Stimulated activated naive B cell treated with anti-CD40 and anti-IgM and Interleukin-4, amounts not matched to agents 10 μg/mL and 1 μg/mL and 100 μg/mL, for 72 hours (primary cell): ENCODE results near the gene CHN2.

Experiments used
- ATAC-seq, 2 donors: fragments of 150-1000 bp; cut with Tn5 transposase; replicated peaks; 2 replicates each; pipeline ENCODE4 v1.10.0; 2021; ENCODE audit warnings: moderate library complexity in 1 of 2
- DNase-seq: peaks from one replicate; pipeline ENCODE4 v3.0.0; 2021
- H3K27ac Mint-ChIP-seq: one replicate; pipeline ENCODE4 v1.8.0; 2022; ENCODE audit warnings: mild to moderate bottlenecking, mixed read lengths
- H3K27me3 Mint-ChIP-seq, 2 donors: one replicate each; pipeline ENCODE4 v1.8.0; 2022; ENCODE audit warnings: mixed read lengths in 2 of 2
- H3K36me3 Mint-ChIP-seq, 2 donors: one replicate each; pipeline ENCODE4 v1.8.0; 2022; ENCODE audit warnings: mixed read lengths in 2 of 2, mild to moderate bottlenecking in 1 of 2
- H3K4me1 Mint-ChIP-seq, 2 donors: one replicate each; pipeline ENCODE4 v1.8.0; 2022; ENCODE audit warnings: mixed read lengths in 2 of 2, mild to moderate bottlenecking in 1 of 2
- H3K4me3 Mint-ChIP-seq, 2 donors: one replicate each; pipeline ENCODE4 v1.8.0; 2022; ENCODE audit warnings: mild to moderate bottlenecking in 2 of 2, mixed read lengths in 2 of 2, moderate library complexity in 1 of 2
- H3K9me3 Mint-ChIP-seq, 2 donors: one replicate each; pipeline ENCODE4 v1.8.0; 2022; ENCODE audit warnings: mixed read lengths in 2 of 2, mild to moderate bottlenecking in 1 of 2

Gene CHN2

DNA sequence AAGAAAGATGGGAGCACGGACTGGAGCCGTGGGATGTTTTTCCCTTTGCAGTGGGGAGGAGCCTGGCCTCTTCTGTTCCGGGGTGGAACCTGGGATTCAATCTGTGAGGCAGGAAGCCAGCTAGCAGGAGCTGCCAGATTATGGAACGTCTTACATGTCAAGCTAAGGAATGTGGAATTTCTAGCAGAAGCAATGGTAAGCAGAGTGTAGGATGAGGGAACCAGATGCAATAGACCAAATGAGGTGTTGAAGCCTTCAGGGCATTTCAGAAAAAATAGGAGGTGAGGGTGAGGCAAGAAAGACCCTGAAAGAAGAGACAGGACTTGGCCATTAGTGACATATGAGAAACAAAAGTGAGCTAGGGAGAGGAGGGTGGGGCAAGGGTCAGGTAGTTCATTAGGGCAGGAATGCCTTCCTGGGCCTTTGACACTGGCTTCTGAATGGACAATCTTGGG is 105.5 kb downstream of the CHN2 start:
- peaks cover 14 to 27% of the 10 kb centered on the region in 2 donors for H3K27me3 Mint-ChIP-seq

DNA sequence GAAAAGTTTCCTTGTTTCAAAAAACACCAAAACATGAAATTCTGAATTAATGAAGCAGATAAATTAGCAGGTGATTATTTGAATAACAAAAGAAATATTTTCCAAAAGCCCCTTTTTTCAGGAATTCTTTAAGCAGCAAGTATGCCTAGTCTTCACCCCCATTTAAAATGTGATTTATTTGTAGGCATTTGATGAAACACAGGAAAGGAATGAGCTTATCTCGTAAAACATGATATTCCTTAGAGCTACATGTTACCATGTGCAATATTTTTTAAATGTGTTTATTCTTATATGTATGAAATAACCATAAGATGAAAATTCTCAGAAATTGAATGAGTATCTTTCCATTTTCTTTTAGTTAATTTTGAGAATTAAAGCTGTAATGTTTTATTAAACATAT is 106.1 kb downstream of the CHN2 start:
- DNase-seq (no peak), ATAC-seq (no peak)
- H3K36me3 Mint-ChIP-seq: no peaks in the 10 kb centered on the region
- H3K4me1 Mint-ChIP-seq: no peaks in the 10 kb centered on the region
- H3K27ac Mint-ChIP-seq: no peak overlapping the region
- no peak overlapping the region for H3K4me3 Mint-ChIP-seq
- no peaks in the 10 kb centered on the region for H3K9me3 Mint-ChIP-seq
- H3K27me3 Mint-ChIP-seq: peaks cover 14 to 27% of the 10 kb centered on the region in 2 donors

More for the DNA sequence above, 105.5 kb downstream of the CHN2 start:
- H3K36me3 Mint-ChIP-seq: no peaks in the 10 kb centered on the region
- DNase-seq: no peak
- H3K9me3 Mint-ChIP-seq: no peaks in the 10 kb centered on the region
- H3K27ac Mint-ChIP-seq: no peak overlapping the region
- ATAC-seq: no peak
- H3K4me1 Mint-ChIP-seq: no peaks in the 10 kb centered on the region
- no peak overlapping the region for H3K4me3 Mint-ChIP-seq

DNA sequence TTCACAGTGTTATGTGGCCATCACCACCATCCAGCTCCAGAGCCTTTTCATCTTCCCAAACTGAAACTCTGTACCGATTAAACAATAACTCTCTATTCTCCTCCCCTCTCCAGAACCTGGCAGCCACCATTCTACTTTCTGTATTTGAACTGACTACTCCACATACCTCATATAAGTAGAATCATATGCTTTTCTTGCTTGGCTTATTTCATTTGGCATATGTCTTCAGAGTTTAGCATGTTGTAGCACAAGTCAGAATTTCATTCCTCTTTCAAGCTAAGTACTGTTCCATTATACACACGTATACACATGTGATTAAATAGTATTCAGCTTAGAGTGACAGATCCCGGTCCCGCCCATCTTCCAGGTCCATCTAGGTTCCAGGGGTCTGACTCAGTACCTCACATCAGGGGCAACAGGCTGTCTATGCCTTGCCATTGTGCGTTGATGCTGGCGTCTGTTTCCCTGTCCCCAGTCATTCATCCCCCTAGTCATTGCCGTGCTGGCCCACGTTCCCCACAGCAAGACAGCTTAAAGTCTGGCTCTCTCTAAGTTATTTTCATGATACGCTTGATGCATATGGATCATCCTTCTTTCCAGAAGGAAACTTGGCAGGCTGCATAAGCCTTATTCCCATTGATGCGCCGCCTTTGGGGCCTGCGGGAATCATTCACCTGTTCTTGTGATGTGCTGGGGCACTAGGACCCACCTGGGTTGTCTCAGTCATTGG is 108.3 kb downstream of the CHN2 start:
- ATAC-seq: no peak
- DNase-seq: no peak
- H3K4me3 Mint-ChIP-seq: no peak overlapping the region
- H3K9me3 Mint-ChIP-seq: peaks cover 0 to 2% of the 10 kb centered on the region in 2 donors
- peaks cover 18 to 23% of the 10 kb centered on the region in 2 donors for H3K27me3 Mint-ChIP-seq
- H3K36me3 Mint-ChIP-seq: no peaks in the 10 kb centered on the region
- H3K4me1 Mint-ChIP-seq: no peaks in the 10 kb centered on the region
- no peak overlapping the region for H3K27ac Mint-ChIP-seq

DNA sequence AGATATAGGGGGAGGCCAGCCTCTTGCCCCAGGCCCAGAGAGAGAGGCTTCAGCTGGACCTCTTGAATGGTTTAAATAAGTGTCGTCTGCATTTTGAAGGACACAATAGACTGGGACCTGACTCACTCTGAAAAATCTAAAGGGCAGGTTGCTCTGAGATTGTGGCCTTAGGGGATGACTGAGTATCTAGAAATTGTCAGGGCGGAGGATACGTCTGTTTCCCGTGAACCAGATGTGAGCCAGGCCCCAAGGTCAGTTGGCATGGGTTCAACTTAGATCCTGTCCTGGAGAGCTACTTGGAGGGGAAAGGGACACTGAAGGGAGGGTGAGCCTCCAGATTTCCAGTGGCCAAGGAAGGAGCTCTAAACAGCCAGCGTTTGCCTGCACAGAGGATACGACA is 110.2 kb downstream of the CHN2 start:
- peaks cover 18 to 26% of the 10 kb centered on the region in 2 donors for H3K27me3 Mint-ChIP-seq
- no peaks in the 10 kb centered on the region for H3K36me3 Mint-ChIP-seq
- H3K27ac Mint-ChIP-seq: no peak overlapping the region

GRCh38 chr7:29306319-29306991 is 111.9 kb downstream of the CHN2 start:
- Mint-ChIP-seq H3K27me3 (peaks cover 18 to 32% of the 10 kb centered on the region in 2 donors), H3K4me3 (no peak overlapping the region), H3K27ac (no peak overlapping the region), H3K9me3 (peaks cover 8 to 11% of the 10 kb centered on the region in 2 donors), H3K36me3 (peaks cover 0 to 4% of the 10 kb centered on the region in 2 donors), H3K4me1 (no peaks in the 10 kb centered on the region)
- DNase-seq (no peak), ATAC-seq (no peak)

More for the DNA sequence above, 110.2 kb downstream of the CHN2 start:
- Mint-ChIP-seq H3K4me1 (no peaks in the 10 kb centered on the region), H3K4me3 (no peak overlapping the region), H3K9me3 (peaks cover 2 to 3% of the 10 kb centered on the region in 2 donors)
- DNase-seq: no peak
- ATAC-seq: no peak

DNA sequence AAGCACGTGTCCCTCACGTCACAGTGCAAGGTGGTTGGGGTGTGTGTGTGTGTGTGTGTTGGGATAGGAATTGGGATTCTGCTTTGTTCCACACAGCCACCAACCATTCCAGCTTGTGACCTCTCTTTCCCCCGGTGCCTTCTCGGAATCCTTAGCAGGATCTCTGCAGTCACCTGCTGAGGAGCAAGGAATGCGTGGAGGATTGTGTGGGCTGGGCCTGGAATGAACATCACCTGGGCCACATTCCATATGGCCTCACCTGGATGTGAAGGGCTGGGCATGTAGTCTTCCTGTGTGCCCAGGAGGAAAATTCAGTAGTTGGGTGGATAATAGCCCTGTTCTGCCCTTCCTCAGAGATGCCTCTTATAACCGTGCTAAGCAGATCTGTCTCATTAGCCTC is 113.8 kb downstream of the CHN2 start:
- H3K27me3 Mint-ChIP-seq: peaks cover 15 to 38% of the 10 kb centered on the region in 2 donors
- no peaks in the 10 kb centered on the region for H3K4me1 Mint-ChIP-seq
- peaks cover 0 to 4% of the 10 kb centered on the region in 2 donors for H3K36me3 Mint-ChIP-seq
- ATAC-seq: no peak
- no peak for DNase-seq
- no peak overlapping the region for H3K4me3 Mint-ChIP-seq
- H3K9me3 Mint-ChIP-seq: peaks cover 8 to 11% of the 10 kb centered on the region in 2 donors
- H3K27ac Mint-ChIP-seq: no peak overlapping the region

GRCh38 chr7:29309041-29309854 is 114.7 kb downstream of the CHN2 start:
- Mint-ChIP-seq H3K4me1 (no peaks in the 10 kb centered on the region), H3K9me3 (peaks cover 8 to 11% of the 10 kb centered on the region in 2 donors)
- DNase-seq: no peak

GRCh38 chr7:29310625-29311024 is 116.0 kb downstream of the CHN2 start:
- Mint-ChIP-seq H3K36me3 (peaks cover 0 to 4% of the 10 kb centered on the region in 2 donors), H3K9me3 (peaks cover 8 to 11% of the 10 kb centered on the region in 2 donors), H3K27ac (no peak overlapping the region), H3K27me3 (peaks cover 17 to 37% of the 10 kb centered on the region in 2 donors), H3K4me1 (no peaks in the 10 kb centered on the region), H3K4me3 (no peak overlapping the region)
- ATAC-seq (no peak), DNase-seq (no peak)

More at GRCh38 chr7:29309041-29309854, 114.7 kb downstream of the CHN2 start:
- H3K27ac Mint-ChIP-seq: no peak overlapping the region
- H3K36me3 Mint-ChIP-seq: peaks cover 0 to 4% of the 10 kb centered on the region in 2 donors
- peaks cover 19 to 37% of the 10 kb centered on the region in 2 donors for H3K27me3 Mint-ChIP-seq
- H3K4me3 Mint-ChIP-seq: no peak overlapping the region
- ATAC-seq: no peak

DNA sequence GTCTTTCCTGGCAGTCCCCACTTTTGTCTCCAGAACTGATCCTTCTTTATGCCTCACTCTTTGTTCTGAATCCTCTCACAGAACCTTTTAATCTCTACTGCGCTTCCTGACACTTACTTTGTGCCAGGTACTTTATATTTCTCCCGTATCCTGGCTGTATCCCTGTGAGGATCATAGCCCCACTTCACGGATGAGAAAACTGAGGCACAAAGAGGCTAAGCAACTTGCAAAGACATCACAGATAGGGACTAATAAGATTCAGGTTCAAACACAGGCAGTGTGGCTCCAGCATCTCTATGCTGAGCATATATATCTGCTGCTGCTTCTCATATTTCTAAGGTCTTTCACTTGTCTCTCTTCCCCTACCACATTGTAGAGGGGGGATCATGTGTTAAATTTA is 116.7 kb downstream of the CHN2 start:
- Mint-ChIP-seq H3K9me3 (peaks cover 8 to 11% of the 10 kb centered on the region in 2 donors), H3K4me3 (no peak overlapping the region), H3K36me3 (peaks cover 0 to 4% of the 10 kb centered on the region in 2 donors), H3K27ac (no peak overlapping the region), H3K4me1 (no peaks in the 10 kb centered on the region), H3K27me3 (peaks cover 13 to 37% of the 10 kb centered on the region in 2 donors)
- no peak for ATAC-seq
- DNase-seq: no peak

DNA sequence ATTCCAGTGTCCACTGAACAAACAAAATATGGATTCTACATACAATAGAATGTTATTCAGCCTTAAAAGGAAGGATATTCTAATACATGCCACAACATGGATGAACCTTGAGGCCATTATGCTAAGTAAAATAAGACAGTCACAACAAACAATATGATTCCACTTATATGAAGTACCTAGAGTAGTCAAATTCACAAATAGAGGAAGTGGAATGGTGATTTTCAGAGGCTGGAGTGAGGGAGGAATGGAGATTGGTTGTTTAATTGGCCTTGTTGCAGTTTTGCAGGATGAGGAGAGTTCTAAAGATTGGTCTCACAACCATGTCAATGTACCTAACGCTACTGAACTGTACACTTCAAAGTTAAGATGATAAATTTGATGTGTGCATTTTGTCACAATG is 119.6 kb downstream of the CHN2 start:
- Mint-ChIP-seq H3K27ac (no peak overlapping the region), H3K36me3 (peaks cover 0 to 4% of the 10 kb centered on the region in 2 donors), H3K9me3 (peaks cover 6 to 8% of the 10 kb centered on the region in 2 donors), H3K4me1 (no peaks in the 10 kb centered on the region), H3K4me3 (no peak overlapping the region), H3K27me3 (peaks cover 13 to 39% of the 10 kb centered on the region in 2 donors)
- no peak for ATAC-seq
- DNase-seq: no peak

GRCh38 chr7:29315122-29315891 is 120.7 kb downstream of the CHN2 start:
- H3K9me3 Mint-ChIP-seq: peaks cover 5% of the 10 kb centered on the region in 2 donors
- DNase-seq (no peak), ATAC-seq (no peak)
- H3K27me3 Mint-ChIP-seq: peaks cover 13 to 39% of the 10 kb centered on the region in 2 donors
- no peak overlapping the region for H3K27ac Mint-ChIP-seq
- H3K4me3 Mint-ChIP-seq: no peak overlapping the region
- peaks cover 3 to 8% of the 10 kb centered on the region in 2 donors for H3K4me1 Mint-ChIP-seq
- peaks cover 0 to 4% of the 10 kb centered on the region in 2 donors for H3K36me3 Mint-ChIP-seq

DNA sequence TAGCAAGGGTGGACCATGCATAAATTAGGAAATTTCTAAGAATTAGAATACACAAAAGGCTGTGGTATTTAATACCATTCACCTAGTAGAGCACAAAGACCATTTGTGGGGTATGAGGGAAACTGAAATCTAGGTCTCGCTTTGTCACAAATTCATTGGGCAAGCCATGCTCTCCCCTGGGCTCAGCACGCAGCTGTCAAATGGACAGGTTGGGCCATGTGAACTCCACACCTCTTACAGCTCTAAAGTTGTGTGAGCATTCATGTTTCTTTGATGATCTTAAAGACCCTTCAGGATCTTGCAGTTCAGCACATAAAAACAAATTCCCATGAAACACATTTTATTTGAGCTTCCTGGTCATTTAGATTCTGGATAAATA is 121.3 kb downstream of the CHN2 start:
- ATAC-seq (no peak), DNase-seq (no peak)
- H3K9me3 Mint-ChIP-seq: peaks cover 4 to 5% of the 10 kb centered on the region in 2 donors
- H3K36me3 Mint-ChIP-seq: peaks cover 0 to 4% of the 10 kb centered on the region in 2 donors
- no peak overlapping the region for H3K4me3 Mint-ChIP-seq
- H3K4me1 Mint-ChIP-seq: peaks cover 7 to 14% of the 10 kb centered on the region in 2 donors
- no peak overlapping the region for H3K27ac Mint-ChIP-seq
- H3K27me3 Mint-ChIP-seq: peaks cover 13 to 38% of the 10 kb centered on the region in 2 donors

DNA sequence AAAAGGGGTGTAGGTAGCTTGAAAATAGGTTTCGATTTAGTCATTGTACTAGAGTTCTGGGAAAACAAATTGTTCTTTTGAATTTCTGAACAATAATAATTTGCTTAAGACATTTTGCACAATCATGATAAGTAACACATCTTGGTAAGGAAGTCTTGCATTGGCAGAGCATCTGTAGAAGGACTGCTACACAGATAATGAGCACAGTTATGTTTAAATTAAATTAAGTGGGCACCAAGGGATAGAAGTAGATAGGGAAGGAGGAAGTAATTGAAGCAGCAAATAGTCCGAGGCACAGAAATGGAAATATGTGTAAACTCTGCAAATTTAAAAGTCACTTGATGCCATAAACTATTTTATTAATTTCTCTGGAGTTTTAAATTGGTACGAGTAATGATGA is 122.4 kb downstream of the CHN2 start:
- Mint-ChIP-seq H3K27me3 (peaks cover 13 to 31% of the 10 kb centered on the region in 2 donors), H3K27ac (no peak overlapping the region), H3K9me3 (no peaks in the 10 kb centered on the region), H3K36me3 (no peaks in the 10 kb centered on the region), H3K4me3 (no peak overlapping the region), H3K4me1 (peaks cover 7 to 15% of the 10 kb centered on the region in 2 donors)
- DNase-seq (no peak), ATAC-seq (no peak)
